WERI-Rb-1 (cell line): ENCODE results near the gene RNF130.
A peak's percentile ranks its signal among the peaks of the same experiment; 100 is the strongest.

ENCODE experiments used
- DNase-seq: peaks from one replicate; pipeline ENCODE4 v3.0.0-alpha.2; 2020
- H3K27ac ChIP-seq: fragments of 250-450 bp; sonication (Bioruptor Pico); 2 replicates; pipeline ENCODE4 v1.5.1; 2020; ENCODE audit warnings: mild to moderate bottlenecking, moderate library complexity
- H3K27me3 ChIP-seq: fragments of 250-450 bp; sonication (Bioruptor Pico); 2 replicates; pipeline ENCODE4 v1.5.1; 2021; ENCODE audit warnings: mild to moderate bottlenecking, low read depth, moderate library complexity; ENCODE audit not compliant: insufficient read depth, severe bottlenecking
- H3K36me3 ChIP-seq: fragments of 250-450 bp; sonication (Bioruptor Pico); 2 replicates; pipeline ENCODE4 v1.5.1; 2020; ENCODE audit warnings: mild to moderate bottlenecking, moderate library complexity
- H3K4me3 ChIP-seq: 2 replicates; pipeline ENCODE4 v1.5.1; 2011; ENCODE audit warnings: low read depth, mild to moderate bottlenecking, control low read depth, low read length
- H3K9me3 ChIP-seq: fragments of 250-450 bp; sonication (Bioruptor Pico); 2 replicates; pipeline ENCODE4 v1.5.1; 2021; ENCODE audit warnings: mild to moderate bottlenecking, moderate library complexity; ENCODE audit not compliant: severe bottlenecking
- TF ChIP-seq, protein P1 (sequence below): IDR thresholded peaks from 2 replicates; pipeline ENCODE4 v1.5.1; 2011; ENCODE audit warnings: low read depth, mild to moderate bottlenecking, control low read depth, inconsistent platforms, low read length

The RNF130 gene, protein sequence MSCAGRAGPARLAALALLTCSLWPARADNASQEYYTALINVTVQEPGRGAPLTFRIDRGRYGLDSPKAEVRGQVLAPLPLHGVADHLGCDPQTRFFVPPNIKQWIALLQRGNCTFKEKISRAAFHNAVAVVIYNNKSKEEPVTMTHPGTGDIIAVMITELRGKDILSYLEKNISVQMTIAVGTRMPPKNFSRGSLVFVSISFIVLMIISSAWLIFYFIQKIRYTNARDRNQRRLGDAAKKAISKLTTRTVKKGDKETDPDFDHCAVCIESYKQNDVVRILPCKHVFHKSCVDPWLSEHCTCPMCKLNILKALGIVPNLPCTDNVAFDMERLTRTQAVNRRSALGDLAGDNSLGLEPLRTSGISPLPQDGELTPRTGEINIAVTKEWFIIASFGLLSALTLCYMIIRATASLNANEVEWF

DNA sequence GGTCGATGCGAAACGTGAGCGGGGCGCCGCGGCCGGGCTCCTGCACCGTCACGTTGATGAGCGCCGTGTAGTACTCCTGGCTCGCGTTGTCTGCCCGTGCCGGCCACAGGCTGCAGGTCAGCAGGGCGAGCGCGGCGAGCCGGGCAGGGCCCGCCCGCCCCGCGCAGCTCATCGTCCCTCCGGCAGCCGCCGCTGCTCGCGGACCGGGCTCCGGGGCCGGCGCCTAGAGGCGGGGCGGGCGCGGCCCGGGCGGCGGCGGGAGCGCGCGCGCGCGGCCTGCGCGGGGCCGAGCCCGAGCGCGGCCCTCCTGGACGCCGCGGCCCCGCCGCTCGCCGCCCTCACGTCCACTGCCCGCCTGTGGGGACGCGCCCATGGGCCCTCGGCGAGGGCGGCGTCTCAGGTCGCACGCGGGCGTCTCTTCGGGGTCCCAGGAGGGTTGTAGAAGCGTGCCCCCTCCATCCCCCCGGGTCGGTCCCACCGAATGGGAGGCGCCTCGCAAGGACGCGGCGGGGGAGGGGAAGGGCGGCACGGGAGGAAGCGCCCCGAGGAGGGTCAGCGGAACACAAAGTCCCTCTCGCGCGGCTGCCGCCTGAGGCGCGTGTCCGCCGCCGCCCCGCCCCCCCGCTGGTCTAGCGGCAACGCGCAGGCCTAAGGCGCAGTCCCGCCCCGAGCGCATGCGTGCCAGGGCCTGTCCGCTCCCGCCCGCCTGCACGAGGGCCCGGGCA is at the start of gene RNF130:
Gene RNF130, minus strand, starts transcription at position 229 of the 725 bp plus-strand sequence. Its CDS starts 57 bp downstream, at position 172.
- H3K9me3 ChIP-seq, result peaks cover 8% of the 10 kb centered on the region
- TF ChIP-seq, protein P1, sequence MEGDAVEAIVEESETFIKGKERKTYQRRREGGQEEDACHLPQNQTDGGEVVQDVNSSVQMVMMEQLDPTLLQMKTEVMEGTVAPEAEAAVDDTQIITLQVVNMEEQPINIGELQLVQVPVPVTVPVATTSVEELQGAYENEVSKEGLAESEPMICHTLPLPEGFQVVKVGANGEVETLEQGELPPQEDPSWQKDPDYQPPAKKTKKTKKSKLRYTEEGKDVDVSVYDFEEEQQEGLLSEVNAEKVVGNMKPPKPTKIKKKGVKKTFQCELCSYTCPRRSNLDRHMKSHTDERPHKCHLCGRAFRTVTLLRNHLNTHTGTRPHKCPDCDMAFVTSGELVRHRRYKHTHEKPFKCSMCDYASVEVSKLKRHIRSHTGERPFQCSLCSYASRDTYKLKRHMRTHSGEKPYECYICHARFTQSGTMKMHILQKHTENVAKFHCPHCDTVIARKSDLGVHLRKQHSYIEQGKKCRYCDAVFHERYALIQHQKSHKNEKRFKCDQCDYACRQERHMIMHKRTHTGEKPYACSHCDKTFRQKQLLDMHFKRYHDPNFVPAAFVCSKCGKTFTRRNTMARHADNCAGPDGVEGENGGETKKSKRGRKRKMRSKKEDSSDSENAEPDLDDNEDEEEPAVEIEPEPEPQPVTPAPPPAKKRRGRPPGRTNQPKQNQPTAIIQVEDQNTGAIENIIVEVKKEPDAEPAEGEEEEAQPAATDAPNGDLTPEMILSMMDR, result no peak
- H3K27me3 ChIP-seq, result no peaks in the 10 kb centered on the region
- DNase-seq, result peak; percentile 84
- H3K36me3 ChIP-seq, result no peaks in the 10 kb centered on the region; the same call in 1 of the 2 replicates
- H3K4me3 ChIP-seq, result peak within 1 kb of the TSS; percentile 79
- H3K27ac ChIP-seq, result peak within 1 kb of the TSS; percentile 97

DNA sequence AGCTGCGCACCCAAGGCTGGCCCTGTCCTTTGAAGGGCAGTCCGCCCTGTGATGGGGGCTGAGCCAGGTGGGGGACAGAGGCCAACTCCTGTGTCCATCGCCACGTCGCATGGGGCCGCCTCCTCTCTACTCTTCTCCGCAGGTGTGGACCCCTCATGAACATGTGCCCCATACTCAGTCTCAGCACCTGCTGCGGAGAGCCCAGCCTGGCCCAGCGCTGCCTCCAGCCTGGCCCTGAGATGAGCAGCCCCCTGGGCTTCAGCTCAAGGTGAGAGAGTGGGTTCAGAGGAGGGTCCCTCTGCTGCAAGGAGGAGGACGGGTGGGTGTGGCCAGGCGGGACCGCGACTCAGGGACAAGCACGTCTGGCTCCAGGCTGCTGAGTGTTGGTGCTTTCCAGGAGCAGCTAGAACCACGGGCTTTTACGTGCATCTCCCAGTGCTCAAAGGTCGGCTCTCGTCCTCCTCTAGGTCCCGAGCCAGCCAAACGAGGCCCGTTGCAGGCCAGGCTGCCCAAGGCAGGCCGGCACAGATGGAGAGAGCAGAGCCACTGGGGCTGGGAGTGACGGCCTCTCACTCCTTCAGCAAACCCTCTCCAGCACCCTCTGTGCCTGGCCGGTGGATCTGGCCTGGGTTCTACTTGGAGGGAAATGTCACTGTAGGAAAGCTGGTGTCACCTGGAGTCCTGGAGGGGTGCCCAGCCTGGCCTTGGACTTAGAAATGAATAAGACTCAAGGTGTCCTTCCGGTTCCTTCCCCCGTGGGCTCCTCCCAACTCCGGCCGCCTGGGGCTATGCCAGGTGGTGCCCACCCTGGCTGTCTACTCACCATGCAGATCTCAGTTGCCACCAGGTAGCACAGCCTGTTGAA is 48.9 kb upstream of the RNF130 start:
- Histone ChIP-seq H3K9me3 (no peaks in the 10 kb centered on the region), H3K36me3 (no peaks in the 10 kb centered on the region), H3K27ac (no peak overlapping the region), H3K27me3 (no peaks in the 10 kb centered on the region), H3K4me3 (no peak overlapping the region)
- TF ChIP-seq, protein P1, result no peak
- no peak for DNase-seq

DNA sequence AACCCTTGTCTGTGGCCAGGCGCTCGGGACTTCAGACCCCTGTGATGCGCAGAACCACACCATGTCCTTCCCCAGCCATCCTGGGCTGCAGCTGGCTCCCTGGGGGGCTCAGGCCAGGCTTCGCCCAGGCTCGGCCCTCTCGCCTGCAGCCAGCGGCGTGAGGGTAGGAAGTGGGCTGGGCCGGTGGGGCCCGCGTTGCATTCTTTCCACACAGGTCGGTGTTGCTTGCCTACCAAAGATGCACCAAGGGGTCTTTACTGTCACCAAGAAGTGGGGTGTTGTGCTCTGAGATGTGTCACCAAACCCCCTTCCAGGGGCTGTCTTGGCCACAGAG is 48.3 kb upstream of the RNF130 start:
- no peak overlapping the region for H3K4me3 ChIP-seq
- H3K27ac ChIP-seq, result no peak overlapping the region
- H3K9me3 ChIP-seq, result no peaks in the 10 kb centered on the region
- DNase-seq, result no peak
- H3K27me3 ChIP-seq, result no peaks in the 10 kb centered on the region
- no peaks in the 10 kb centered on the region for H3K36me3 ChIP-seq
- TF ChIP-seq, protein P1, result no peak

DNA sequence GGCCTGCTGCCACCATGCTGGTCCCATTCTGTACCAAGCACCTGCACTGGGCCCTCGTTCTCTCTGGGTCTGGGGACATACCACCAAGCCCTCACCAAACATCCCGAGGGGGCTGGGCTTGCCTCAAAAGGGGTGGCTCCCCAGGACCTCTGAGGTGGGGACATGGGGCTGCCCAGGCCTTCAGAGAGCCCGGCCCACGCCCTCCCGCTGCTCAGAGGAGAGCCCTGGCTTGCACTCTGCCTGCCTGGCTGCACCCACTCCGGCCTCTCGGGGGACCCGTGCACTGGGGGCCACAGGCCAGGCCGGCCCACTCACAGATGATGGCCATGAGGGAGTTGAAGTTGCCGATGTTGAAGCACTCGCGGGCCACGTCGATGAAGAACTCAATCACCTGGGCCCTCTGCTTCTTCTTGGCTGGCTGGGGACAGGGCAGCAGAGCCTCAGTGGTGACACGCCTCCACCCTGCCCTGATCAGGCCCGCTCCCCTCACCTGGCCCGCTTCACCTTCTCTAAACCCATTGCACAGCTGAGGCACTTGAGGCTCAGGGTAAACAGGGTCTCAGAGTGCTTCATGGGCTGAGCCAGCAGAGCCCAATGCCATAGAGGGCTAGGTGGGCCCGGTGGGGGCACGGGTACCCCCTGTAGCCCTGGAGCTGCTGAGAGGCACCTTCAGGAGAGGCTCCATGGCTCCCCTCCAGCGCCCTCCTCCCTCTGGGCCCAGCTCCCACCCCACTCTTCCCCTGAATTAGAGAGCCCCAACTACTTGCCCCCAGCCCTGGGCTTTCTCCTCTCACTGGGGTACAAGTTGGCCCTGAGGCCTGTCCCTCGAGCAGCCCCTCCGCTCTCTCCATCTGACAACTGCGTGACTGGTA is 47.7 kb upstream of the RNF130 start:
- Histone ChIP-seq H3K9me3 (no peaks in the 10 kb centered on the region), H3K36me3 (no peaks in the 10 kb centered on the region), H3K27ac (no peak overlapping the region), H3K4me3 (no peak overlapping the region), H3K27me3 (no peaks in the 10 kb centered on the region)
- TF ChIP-seq, protein P1, result no peak
- DNase-seq, result no peak

DNA sequence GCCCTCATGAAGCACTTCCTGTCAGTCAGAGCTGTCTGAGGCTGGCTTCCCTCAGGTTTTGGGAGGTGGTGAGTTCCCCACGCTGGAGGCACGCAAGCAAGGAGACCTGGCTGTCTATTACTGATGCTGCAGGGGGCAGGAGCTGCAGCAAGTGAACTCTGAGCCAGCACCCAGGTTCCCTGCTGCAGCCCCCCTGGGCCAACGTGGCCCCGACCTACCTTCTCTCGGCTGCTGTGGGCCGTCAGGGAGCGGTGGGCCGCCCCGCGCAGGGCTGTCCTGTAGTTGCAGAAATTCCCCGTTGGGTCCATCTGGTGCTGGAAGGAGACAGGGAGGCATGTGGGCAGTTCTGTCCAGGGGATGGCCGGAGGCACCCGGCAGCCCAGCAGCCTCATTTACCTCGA is 46.8 kb upstream of the RNF130 start:
- DNase-seq, result no peak
- TF ChIP-seq, protein P1, result no peak
- no peaks in the 10 kb centered on the region for H3K36me3 ChIP-seq
- no peaks in the 10 kb centered on the region for H3K27me3 ChIP-seq
- no peak overlapping the region for H3K27ac ChIP-seq
- no peak overlapping the region for H3K4me3 ChIP-seq
- H3K9me3 ChIP-seq, result no peaks in the 10 kb centered on the region
